GM23248 (cell line): ENCODE results near the gene FAM168B. TPM values are rescaled to one million over a fixed set of nuclear protein-coding genes. Genes with fewer than 3 reads are reported as not detected.

ENCODE experiments used
- DNase-seq: peaks from one replicate; pipeline ENCODE4 v3.0.0-alpha.2; 2015
- H2AFZ ChIP-seq: fragments of 200-600 bp; sonication (generic); 2 replicates; pipeline ENCODE4 v1.6.1; 2016; ENCODE audit warnings: antibody characterized with exemption
- H3F3A ChIP-seq: fragments of 200-600 bp; sonication (generic); 2 replicates; pipeline ENCODE4 v1.6.1; 2016; ENCODE audit warnings: mild to moderate bottlenecking, antibody characterized with exemption, mixed run types; ENCODE audit not compliant: insufficient read depth
- H3K27ac ChIP-seq: fragments of 200-600 bp; sonication (generic); 2 replicates; pipeline ENCODE4 v1.5.1; 2016; ENCODE audit warnings: mild to moderate bottlenecking
- H3K27me3 ChIP-seq: fragments of 200-600 bp; sonication (generic); replicated peaks from 2 replicates; pipeline ENCODE4 v1.6.1; 2016; ENCODE audit warnings: mild to moderate bottlenecking; ENCODE audit not compliant: insufficient read depth
- H3K36me3 ChIP-seq: fragments of 200-600 bp; sonication (generic); 2 replicates; pipeline ENCODE4 v1.6.1; 2016; ENCODE audit warnings: low read depth, mild to moderate bottlenecking
- H3K4me1 ChIP-seq: fragments of 200-600 bp; sonication (generic); 2 replicates; pipeline ENCODE4 v1.6.1; 2016; ENCODE audit warnings: mild to moderate bottlenecking; ENCODE audit not compliant: insufficient read depth
- H3K4me2 ChIP-seq: fragments of 200-600 bp; sonication (generic); one replicate; pipeline ENCODE4 v1.6.1; 2016; ENCODE audit warnings: mild to moderate bottlenecking; ENCODE audit not compliant: unreplicated experiment
- H3K4me3 ChIP-seq: fragments of 200-600 bp; sonication (generic); 2 replicates; pipeline ENCODE4 v1.5.1; 2016; ENCODE audit warnings: mild to moderate bottlenecking
- H3K79me2 ChIP-seq: fragments of 200-600 bp; sonication (generic); 2 replicates; pipeline ENCODE4 v1.6.1; 2016; ENCODE audit warnings: mild to moderate bottlenecking; ENCODE audit not compliant: insufficient read depth
- H3K9ac ChIP-seq: fragments of 200-600 bp; sonication (generic); 2 replicates; pipeline ENCODE4 v1.6.1; 2016; ENCODE audit warnings: mild to moderate bottlenecking
- H3K9me2 ChIP-seq: fragments of 200-600 bp; sonication (generic); 2 replicates; pipeline ENCODE4 v1.6.1; 2016; ENCODE audit warnings: mixed run types, mild to moderate bottlenecking, moderate library complexity; ENCODE audit not compliant: insufficient read depth
- H3K9me3 ChIP-seq: fragments of 200-600 bp; sonication (generic); one replicate; pipeline ENCODE4 v1.6.1; 2017; ENCODE audit warnings: low read depth
- H4K20me1 ChIP-seq: fragments of 200-600 bp; sonication (generic); 2 replicates; pipeline ENCODE4 v1.6.0; 2016; ENCODE audit not compliant: insufficient read depth
- EZH2 ChIP-seq: fragments of 200-600 bp; sonication (generic); IDR thresholded peaks from 2 replicates; pipeline ENCODE4 v1.6.1; 2018; ENCODE audit warnings: antibody characterized with exemption, mild to moderate bottlenecking; ENCODE audit not compliant: insufficient read depth, poor library complexity, severe bottlenecking
- EZH2phosphoT487 ChIP-seq: fragments of 200-600 bp; sonication (generic); IDR thresholded peaks from 2 replicates; pipeline ENCODE4 v1.6.1; 2018; ENCODE audit warnings: antibody characterized with exemption, moderate library complexity, mild to moderate bottlenecking, low read depth; ENCODE audit not compliant: insufficient read depth
- WGBS, 2 experiments: methylation state at CpG; one replicate each; pipeline ENCODE4 v1.1.6; 2015 to 2017; ENCODE audit warnings: low lambda C conversion rate in 2 of 2, low coverage in 1 of 2; ENCODE audit errors: missing lambda C conversion rate in 2 of 2; 5-methylcytosine and 5-hydroxymethylcytosine counted together
- in situ Hi-C: fragments of 300-500 bp; cut with MboI; formaldehyde crosslinking; loops from 2 replicates; pipeline ENCODE4 v1.15.0; 2020
- polyA plus RNA-seq: library from polyadenylated mRNA; unstranded; fragments of >200 nt; fragmentation: Nextera tagmentation; extraction: Ambion mirVana; gene quantifications from 2 replicates; pipeline ENCODE4 v1.2.1, GENCODE V29; 2016
- total RNA-seq: library from RNA; depleted of rRNA; stranded (reverse); fragments of >200 nt; shearing (Covaris generic); gene quantifications from 2 replicates; pipeline ENCODE4 v1.2.3, GENCODE V29; 2014

FAM168B gene
- total and polyA plus RNA-seq, 2 experiments from 2014 or later, result 47.6 to 125 TPM

DNA sequence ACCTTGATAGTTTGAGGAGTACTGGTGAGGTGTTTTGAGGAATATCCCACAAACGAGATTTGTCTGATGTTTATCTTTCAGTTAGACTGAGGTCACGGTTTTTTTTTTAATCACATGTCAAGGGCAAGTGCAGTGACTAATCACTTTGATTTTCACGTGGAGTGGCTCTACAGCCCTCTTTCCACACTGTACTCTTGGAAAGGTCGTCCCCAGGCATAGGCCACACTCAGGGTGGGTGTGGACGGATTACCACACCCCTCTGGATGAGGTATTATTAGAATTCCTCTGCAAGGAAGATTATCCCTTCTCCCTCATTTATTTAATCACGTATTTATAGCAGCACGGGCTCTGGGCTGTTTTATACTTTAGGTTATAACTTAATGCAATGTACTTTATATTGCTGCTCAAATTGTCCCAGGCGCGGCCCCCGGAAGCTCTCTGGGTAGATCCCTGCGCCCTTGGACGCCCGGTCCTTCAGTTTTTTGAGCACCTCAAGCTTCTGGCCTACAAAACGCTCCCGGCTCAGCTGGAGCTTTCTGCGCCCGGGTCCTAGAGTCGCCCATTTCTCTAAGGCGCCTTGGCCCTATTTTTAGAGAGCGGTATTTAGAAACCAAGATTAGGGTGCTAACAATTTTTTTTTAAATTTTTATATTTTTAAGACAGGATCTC is 11.4 kb upstream of the FAM168B start:
- peaks cover 28% of the 10 kb centered on the region for H3F3A ChIP-seq
- no peaks in the 10 kb centered on the region for H3K27me3 ChIP-seq
- H3K4me2 ChIP-seq, result peak overlapping the region; percentile 88
- H3K4me1 ChIP-seq, result peaks cover 20% of the 10 kb centered on the region
- peak overlapping the region; percentile 86 for H2AFZ ChIP-seq
- peak overlapping the region; percentile 88 for H3K9ac ChIP-seq
- H3K9me3 ChIP-seq, result no peaks in the 10 kb centered on the region
- 1% methylated on average over 20 of the region's 20 CpGs for WGBS, 2 experiments
- no peaks in the 10 kb centered on the region for H3K9me2 ChIP-seq
- TF ChIP-seq EZH2, result no peak
- no peak for TF ChIP-seq EZH2phosphoT487
- peak overlapping the region; percentile 87 for H3K4me3 ChIP-seq
- DNase-seq, result peak; percentile 89
- H3K79me2 ChIP-seq, result peaks cover 45% of the 10 kb centered on the region
- H4K20me1 ChIP-seq, result no peaks in the 10 kb centered on the region
- no peaks in the 10 kb centered on the region for H3K36me3 ChIP-seq
- in situ Hi-C loops, result no loop called here
- H3K27ac ChIP-seq, result peak overlapping the region; percentile 92

DNA sequence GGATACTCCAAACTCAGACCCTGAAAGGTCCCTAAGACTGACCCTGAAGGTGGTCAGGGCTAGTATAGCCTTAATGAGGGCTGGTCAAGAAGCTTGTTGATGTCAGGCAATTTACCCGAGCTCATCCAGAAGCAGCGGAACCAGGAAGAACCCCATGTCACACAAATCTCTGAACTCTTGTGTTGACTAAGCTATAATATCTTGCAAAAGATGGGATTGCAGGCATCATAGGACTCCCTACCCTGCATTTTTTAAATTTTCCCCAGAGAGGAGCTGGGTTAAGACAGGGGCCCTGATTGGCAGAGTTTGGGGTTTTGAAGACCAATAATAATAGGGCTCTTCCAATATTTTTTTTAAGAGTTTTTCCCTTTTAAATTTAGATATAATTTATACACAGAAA is 9.9 kb upstream of the FAM168B start:
- TF ChIP-seq EZH2phosphoT487, result no peak
- no peak for TF ChIP-seq EZH2
- Histone ChIP-seq H3K4me3 (no peak overlapping the region), H3K9me3 (no peaks in the 10 kb centered on the region), H4K20me1 (no peaks in the 10 kb centered on the region), H3K27ac (no peak overlapping the region), H2AFZ (0 out of 2 replicates have a peak overlapping the region, but pooled peaks have one; percentile 18), H3K4me1 (peaks cover 20% of the 10 kb centered on the region), H3K27me3 (no peaks in the 10 kb centered on the region), H3K36me3 (no peaks in the 10 kb centered on the region), H3K9ac (no peak overlapping the region), H3K79me2 (peaks cover 30% of the 10 kb centered on the region), H3F3A (peaks cover 28% of the 10 kb centered on the region), H3K9me2 (no peaks in the 10 kb centered on the region), H3K4me2 (no peak overlapping the region)
- in situ Hi-C loops, result no loop called here
- WGBS, 2 experiments, result 96 to 97% methylated on average over 2 of the region's 2 CpGs
- no peak for DNase-seq

DNA sequence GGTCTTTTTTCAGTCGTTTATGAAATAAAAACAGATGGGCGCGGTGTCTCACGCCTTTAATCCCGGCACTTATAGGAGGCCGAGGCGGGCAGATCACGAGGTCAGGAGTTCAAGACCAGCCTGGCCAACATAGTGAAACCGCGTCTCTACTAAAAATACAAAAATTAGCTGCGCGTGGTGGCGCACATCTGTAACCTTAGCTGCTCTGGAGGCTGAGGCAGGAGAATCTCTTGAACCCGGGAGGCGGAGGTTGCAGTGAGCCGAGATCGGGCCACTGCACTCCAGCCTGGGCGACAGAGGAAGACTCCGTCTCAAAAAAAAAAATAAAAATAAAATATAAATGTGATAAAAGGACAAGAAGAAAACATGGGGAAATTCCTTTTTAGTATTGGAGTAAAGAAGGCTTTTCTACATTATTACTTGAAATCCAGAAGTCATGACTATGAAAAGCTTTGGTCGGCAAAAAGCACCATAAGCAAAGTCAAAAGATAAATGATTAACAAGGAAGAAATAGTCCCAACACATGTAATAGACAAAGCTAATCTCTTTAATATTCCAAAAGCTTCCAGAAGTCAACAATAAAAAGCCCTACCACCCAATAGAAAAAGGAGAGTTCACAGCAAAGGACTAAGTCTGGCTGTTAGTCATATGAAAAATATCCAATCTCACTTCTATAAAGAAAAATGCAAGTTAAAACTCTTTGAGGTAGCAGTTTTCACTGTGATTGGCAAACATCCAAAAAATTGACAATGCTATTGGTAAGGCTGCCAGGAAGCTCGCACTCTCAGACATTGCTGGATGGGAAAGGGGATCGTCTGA is 1.4 kb upstream of the FAM168B start:
- Histone ChIP-seq H3K79me2 (peaks cover 32% of the 10 kb centered on the region), H2AFZ (peak overlapping the region; percentile 98), H3K9ac (peak overlapping the region; percentile 95), H3K4me2 (peak overlapping the region; percentile 80), H3K9me3 (no peaks in the 10 kb centered on the region), H3K27me3 (no peaks in the 10 kb centered on the region), H3K9me2 (no peaks in the 10 kb centered on the region), H3K4me3 (peak overlapping the region; percentile 87), H3K4me1 (no peaks in the 10 kb centered on the region; the same call in 1 of the 2 replicates), H3K36me3 (no peaks in the 10 kb centered on the region), H3K27ac (no peak overlapping the region), H3F3A (peaks cover 10% of the 10 kb centered on the region; the same call in 1 of the 2 replicates), H4K20me1 (no peaks in the 10 kb centered on the region)
- in situ Hi-C loops, result no loop called here
- TF ChIP-seq EZH2, result no peak
- whole genome bisulfite sequencing, 2 experiments, result 44 to 49% methylated on average over 22 of the region's 22 CpGs
- DNase-seq, result peak; percentile 31

DNA sequence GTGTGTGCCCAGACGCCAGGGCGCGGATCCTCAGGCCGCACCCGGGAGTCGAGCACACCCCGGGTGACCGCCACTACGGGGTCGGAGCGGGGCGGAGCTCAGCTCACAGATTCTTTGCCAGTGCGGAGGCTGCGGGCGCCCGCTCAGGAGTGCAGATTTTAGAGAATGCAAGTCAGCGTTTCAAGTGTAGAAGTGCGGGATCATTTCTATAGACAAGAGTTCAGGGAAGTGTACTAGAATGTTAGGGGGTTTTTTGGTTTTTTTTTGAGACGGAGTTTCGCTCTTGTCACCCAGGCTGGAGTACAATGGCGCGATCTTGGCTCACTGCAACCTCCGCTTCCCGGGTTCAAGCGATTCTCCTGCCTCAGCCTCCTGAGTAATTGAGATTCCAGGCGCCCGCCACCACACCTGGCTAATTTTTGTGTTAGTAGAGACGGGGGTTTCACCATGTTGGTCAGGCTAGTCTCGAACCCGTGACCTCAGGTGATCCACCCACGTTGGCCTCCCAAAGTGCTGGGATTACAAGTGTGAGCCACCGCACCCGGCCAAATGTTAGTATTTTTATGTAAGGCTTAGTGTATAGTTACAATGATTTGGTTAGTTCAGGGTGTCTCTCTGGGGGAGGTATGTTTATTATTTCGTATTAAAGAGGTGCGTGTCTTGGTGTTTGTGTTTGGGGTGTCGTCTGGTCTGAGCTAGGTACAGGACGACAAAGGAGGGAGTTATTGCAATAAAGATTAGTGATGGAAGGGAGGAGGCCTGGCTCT is 619 bp upstream of the FAM168B start:
- Histone ChIP-seq H3F3A (peaks cover 10% of the 10 kb centered on the region; the same call in 1 of the 2 replicates), H3K27ac (peak overlapping the region; percentile 83), H3K27me3 (no peaks in the 10 kb centered on the region), H3K79me2 (peaks cover 40% of the 10 kb centered on the region), H3K4me3 (peak overlapping the region; percentile 87), H3K4me1 (no peaks in the 10 kb centered on the region; the same call in 1 of the 2 replicates), H3K9me3 (no peaks in the 10 kb centered on the region), H3K9me2 (no peaks in the 10 kb centered on the region), H3K4me2 (peak overlapping the region; percentile 80), H4K20me1 (0 out of 2 replicates have a peak, but pooled peaks cover 3% of the 10 kb centered on the region), H2AFZ (peak overlapping the region; percentile 98), H3K36me3 (peaks cover 3% of the 10 kb centered on the region; the same call in 1 of the 2 replicates), H3K9ac (peak overlapping the region; percentile 95)
- in situ Hi-C loops, result no loop called here
- peak; percentile 85 for DNase-seq
- no peak for TF ChIP-seq EZH2phosphoT487
- no peak for TF ChIP-seq EZH2
- WGBS, 2 experiments, result 5 to 7% methylated on average over 37 of the region's 37 CpGs
